ENCODE results near the gene EPX. TPM values are rescaled to one million over a fixed set of nuclear protein-coding genes. Genes with fewer than 3 reads are reported as not detected.

EPX gene
- total RNA-seq, 1 donor from 2014 or later: not detected

DNA sequence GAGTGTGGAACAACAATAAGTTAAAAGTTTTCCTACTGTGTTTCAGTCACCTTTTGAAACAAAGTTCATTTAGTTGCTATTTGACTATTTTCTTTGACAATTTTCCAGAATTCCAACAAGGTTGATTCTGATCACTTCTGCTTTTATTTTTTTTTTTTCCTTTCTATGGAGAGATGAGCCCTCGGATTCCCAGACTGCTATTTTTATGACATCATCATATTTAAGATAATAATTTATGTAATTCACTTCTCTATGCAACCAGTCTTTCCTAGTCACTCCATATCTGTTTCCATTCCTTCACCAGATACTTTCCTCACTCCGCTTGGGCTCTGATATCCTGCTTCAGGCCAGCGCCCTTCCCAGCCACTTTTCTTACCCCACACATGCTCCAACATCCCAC is 17.7 kb upstream of the EPX start:
- no peaks in the 10 kb centered on the region for H3K4me1 Mint-ChIP-seq (ENCODE audit: low read depth, unreplicated experiment)
- no peak overlapping the region for H3K27ac Mint-ChIP-seq (ENCODE audit: unreplicated experiment)
- no peak for TF ChIP-seq CTCF (IDR thresholded peaks at IDR 0.05; ENCODE audit: partially characterized antibody, unreplicated experiment)
- no peaks in the 10 kb centered on the region for H3K36me3 Mint-ChIP-seq (ENCODE audit: unreplicated experiment)
- DNase-seq: no peak
- no peak overlapping the region for H3K4me3 Mint-ChIP-seq (ENCODE audit: unreplicated experiment)
- H3K27me3 Mint-ChIP-seq (ENCODE audit: unreplicated experiment): no peaks in the 10 kb centered on the region
- no peaks in the 10 kb centered on the region for H3K9me3 Mint-ChIP-seq (ENCODE audit: unreplicated experiment)

DNA sequence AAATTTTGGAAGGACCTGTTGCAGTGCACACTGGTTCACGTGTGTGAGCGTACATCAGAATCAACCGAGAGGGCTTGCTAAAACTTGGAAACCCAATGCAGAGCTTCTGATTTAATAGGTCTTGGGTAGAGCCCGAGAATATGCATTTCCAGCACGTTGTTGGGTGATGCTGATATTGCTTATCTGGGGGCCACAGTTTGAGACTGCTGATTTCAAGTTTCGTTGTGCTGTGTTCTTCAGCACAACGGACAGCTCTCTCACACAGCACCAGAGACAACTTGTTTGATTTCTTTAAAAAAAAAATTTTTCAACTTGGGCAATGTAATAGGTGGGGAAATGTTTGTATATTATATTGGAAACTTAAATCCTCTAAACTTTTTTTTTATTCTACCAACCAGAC is 16.3 kb upstream of the EPX start:
- Mint-ChIP-seq H3K36me3 (ENCODE audit: unreplicated experiment) (no peaks in the 10 kb centered on the region), H3K27me3 (ENCODE audit: unreplicated experiment) (no peaks in the 10 kb centered on the region), H3K4me3 (ENCODE audit: unreplicated experiment) (no peak overlapping the region), H3K4me1 (ENCODE audit: low read depth, unreplicated experiment) (no peaks in the 10 kb centered on the region), H3K27ac (ENCODE audit: unreplicated experiment) (no peak overlapping the region), H3K9me3 (ENCODE audit: unreplicated experiment) (no peaks in the 10 kb centered on the region)
- no peak for TF ChIP-seq CTCF (IDR thresholded peaks at IDR 0.05; ENCODE audit: partially characterized antibody, unreplicated experiment)
- no peak for DNase-seq

GRCh38 chr17:58181796-58182195 is 10.7 kb upstream of the EPX start:
- H3K9me3 Mint-ChIP-seq (ENCODE audit: unreplicated experiment): peaks cover 4% of the 10 kb centered on the region
- peaks cover 2% of the 10 kb centered on the region for H3K27me3 Mint-ChIP-seq (ENCODE audit: unreplicated experiment)

DNA sequence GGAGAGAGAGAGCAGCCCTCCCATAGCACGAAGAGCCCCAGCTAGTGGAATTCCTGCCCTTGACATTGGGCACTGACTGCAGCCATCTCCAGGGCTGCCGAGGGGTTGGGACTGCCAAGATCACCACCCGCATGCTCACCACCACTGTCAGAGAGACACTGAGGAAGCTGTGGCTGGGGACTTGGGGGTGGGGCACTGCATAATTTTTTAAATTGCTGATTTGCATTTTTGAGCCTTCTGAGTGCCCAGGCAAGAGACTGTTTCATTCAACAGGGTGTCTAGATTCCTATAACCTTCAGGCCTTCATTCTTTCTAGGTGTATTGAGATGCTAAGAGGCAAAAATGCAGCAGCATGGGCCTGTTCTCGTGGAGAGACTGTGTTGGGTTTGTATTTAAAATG is 9.0 kb upstream of the EPX start:
- no peak overlapping the region for H3K4me3 Mint-ChIP-seq (ENCODE audit: unreplicated experiment)
- TF ChIP-seq CTCF (IDR thresholded peaks at IDR 0.05; ENCODE audit: partially characterized antibody, unreplicated experiment): no peak
- peaks cover 2% of the 10 kb centered on the region for H3K27me3 Mint-ChIP-seq (ENCODE audit: unreplicated experiment)
- H3K36me3 Mint-ChIP-seq (ENCODE audit: unreplicated experiment): no peaks in the 10 kb centered on the region
- H3K9me3 Mint-ChIP-seq (ENCODE audit: unreplicated experiment): peaks cover 6% of the 10 kb centered on the region
- no peak for DNase-seq
- no peak overlapping the region for H3K27ac Mint-ChIP-seq (ENCODE audit: unreplicated experiment)
- no peaks in the 10 kb centered on the region for H3K4me1 Mint-ChIP-seq (ENCODE audit: low read depth, unreplicated experiment)

More at GRCh38 chr17:58181796-58182195, 10.7 kb upstream of the EPX start:
- H3K4me3 Mint-ChIP-seq (ENCODE audit: unreplicated experiment): no peak overlapping the region
- no peak for TF ChIP-seq CTCF (IDR thresholded peaks at IDR 0.05; ENCODE audit: partially characterized antibody, unreplicated experiment)
- no peak for DNase-seq
- no peak overlapping the region for H3K27ac Mint-ChIP-seq (ENCODE audit: unreplicated experiment)
- no peaks in the 10 kb centered on the region for H3K4me1 Mint-ChIP-seq (ENCODE audit: low read depth, unreplicated experiment)
- no peaks in the 10 kb centered on the region for H3K36me3 Mint-ChIP-seq (ENCODE audit: unreplicated experiment)

GRCh38 chr17:58184308-58184985 is 8.1 kb upstream of the EPX start:
- no peak overlapping the region for H3K27ac Mint-ChIP-seq (ENCODE audit: unreplicated experiment)
- no peak overlapping the region for H3K4me3 Mint-ChIP-seq (ENCODE audit: unreplicated experiment)
- no peaks in the 10 kb centered on the region for H3K4me1 Mint-ChIP-seq (ENCODE audit: low read depth, unreplicated experiment)
- DNase-seq: no peak
- no peaks in the 10 kb centered on the region for H3K36me3 Mint-ChIP-seq (ENCODE audit: unreplicated experiment)
- peaks cover 2% of the 10 kb centered on the region for H3K27me3 Mint-ChIP-seq (ENCODE audit: unreplicated experiment)
- no peak for TF ChIP-seq CTCF (IDR thresholded peaks at IDR 0.05; ENCODE audit: partially characterized antibody, unreplicated experiment)
- peaks cover 6% of the 10 kb centered on the region for H3K9me3 Mint-ChIP-seq (ENCODE audit: unreplicated experiment)
